Astrocyte (in vitro differentiated cells and primary cell): ENCODE measurements around the gene BMPR1B.

ENCODE experiments used
- EZH2 ChIP-seq: IDR thresholded peaks from 2 replicates; pipeline ENCODE4 v1.6.1; 2012; ENCODE audit warnings: mild to moderate bottlenecking, low read length, inconsistent platforms; ENCODE audit not compliant: insufficient read depth
- TF ChIP-seq, protein P1 (sequence below): IDR thresholded peaks from 2 replicates; pipeline ENCODE4 v1.5.1; 2011; ENCODE audit warnings: low read depth, mild to moderate bottlenecking, inconsistent platforms, low read length, moderate library complexity; ENCODE audit not compliant: insufficient read depth

DNA sequence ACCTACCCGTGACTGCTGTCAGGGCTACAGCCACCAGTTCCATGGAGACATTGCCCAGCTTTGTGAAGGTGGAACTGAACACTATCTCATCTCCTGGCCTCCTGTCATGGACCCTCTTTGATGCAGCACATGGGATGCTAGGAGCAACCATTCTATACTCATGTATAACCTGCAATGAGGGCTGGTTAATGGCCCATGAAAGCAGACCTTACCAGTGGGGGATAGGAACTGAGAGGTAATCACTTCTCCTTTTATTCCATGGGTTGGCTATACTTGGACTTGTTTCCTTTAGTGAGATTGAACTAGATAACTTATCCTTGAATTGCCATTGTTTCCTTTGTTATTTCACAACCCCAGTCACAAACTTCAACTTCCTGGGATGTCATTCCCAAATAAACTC lies 310.6 kb downstream of the BMPR1B start:
- TF ChIP-seq, protein P1, sequence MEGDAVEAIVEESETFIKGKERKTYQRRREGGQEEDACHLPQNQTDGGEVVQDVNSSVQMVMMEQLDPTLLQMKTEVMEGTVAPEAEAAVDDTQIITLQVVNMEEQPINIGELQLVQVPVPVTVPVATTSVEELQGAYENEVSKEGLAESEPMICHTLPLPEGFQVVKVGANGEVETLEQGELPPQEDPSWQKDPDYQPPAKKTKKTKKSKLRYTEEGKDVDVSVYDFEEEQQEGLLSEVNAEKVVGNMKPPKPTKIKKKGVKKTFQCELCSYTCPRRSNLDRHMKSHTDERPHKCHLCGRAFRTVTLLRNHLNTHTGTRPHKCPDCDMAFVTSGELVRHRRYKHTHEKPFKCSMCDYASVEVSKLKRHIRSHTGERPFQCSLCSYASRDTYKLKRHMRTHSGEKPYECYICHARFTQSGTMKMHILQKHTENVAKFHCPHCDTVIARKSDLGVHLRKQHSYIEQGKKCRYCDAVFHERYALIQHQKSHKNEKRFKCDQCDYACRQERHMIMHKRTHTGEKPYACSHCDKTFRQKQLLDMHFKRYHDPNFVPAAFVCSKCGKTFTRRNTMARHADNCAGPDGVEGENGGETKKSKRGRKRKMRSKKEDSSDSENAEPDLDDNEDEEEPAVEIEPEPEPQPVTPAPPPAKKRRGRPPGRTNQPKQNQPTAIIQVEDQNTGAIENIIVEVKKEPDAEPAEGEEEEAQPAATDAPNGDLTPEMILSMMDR, result no peak
- TF ChIP-seq EZH2, result no peak
